K562 (cell line): ENCODE measurements around the gene EIF3M. TPM values are rescaled to one million over a fixed set of nuclear protein-coding genes. Genes with fewer than 3 reads are reported as not detected.

ENCODE experiments used
- ATAC-seq: fragments of 200-7000 bp; cut with Tn5 transposase; 3 replicates; pipeline ENCODE4 v1.9.1; 2020; ENCODE audit warnings: moderate library complexity
- Bru-seq: library from RNA; stranded (reverse); fragments of 400-500 nt; gene quantifications from one replicate; lab custom pipeline; 2021; lab: Mats Ljungman, UMichigan
- BruChase-seq, 2 experiments: library from RNA; stranded (reverse); fragments of 400-500 nt; gene quantifications; one replicate each; lab custom pipeline; 2021; lab: Mats Ljungman, UMichigan
- BruUV-seq: library from RNA; stranded (reverse); fragments of 400-500 nt; replicated peaks from 2 replicates; lab custom pipeline; 2021; lab: Mats Ljungman, UMichigan
- CTCF ChIA-PET: fragments of 300-600 bp; formaldehyde crosslinking; extraction: SDS; loops from one replicate; lab custom pipeline; 2021; ENCODE audit warnings: low intra/inter-chr PET ratio; lab: Yijun Ruan, JAX
- POLR2A ChIA-PET: fragments of 300-600, 350-650 bp; sonication (Branson Sonifier 250); formaldehyde crosslinking; extraction: SDS; loops from one replicate; lab custom pipeline; 2021; ENCODE audit warnings: antibody characterized with exemption, inconsistent platforms; lab: Yijun Ruan, JAX
- DNase-seq, 4 experiments: peaks; one replicate each; pipeline versions ENCODE4 v3.0.0 to v3.0.0-alpha.2; 2011 to 2018; ENCODE audit warnings: low spot score in 3 of 4, mixed read lengths in 3 of 4; ENCODE audit errors: extremely low read depth in 1 of 4
- FAIRE-seq: peaks from 2 replicates; lab custom pipeline; 2011; peaks lifted over from hg19 to GRCh38; lab: Jason Lieb, UNC
- H2AFZ ChIP-seq: 2 replicates; pipeline ENCODE4 v1.6.0; 2011; ENCODE audit warnings: low read depth, low read length, control low read depth, inconsistent platforms
- H3K27ac ChIP-seq: fragments of 200-600 bp; 3 replicates; pipeline ENCODE4 v1.8.0; 2011; ENCODE audit warnings: low read depth, mild to moderate bottlenecking, control low read depth, inconsistent platforms, low read length, moderate library complexity, mixed read lengths; ENCODE audit errors: extremely low read depth
- H3K27me3 ChIP-seq, 2 experiments: fragments of 300-600 bp in 1 of 2; 2 replicates in 1 of 2; 3 replicates in 1 of 2; pipeline versions ENCODE4 v1.6.0 to v1.8.0; 2011; ENCODE audit warnings: inconsistent platforms in 2 of 2, low read length in 2 of 2, mild to moderate bottlenecking in 1 of 2, mixed read lengths in 1 of 2, moderate library complexity in 1 of 2; ENCODE audit not compliant: control insufficient read depth in 2 of 2, insufficient read depth in 2 of 2
- H3K36me3 ChIP-seq: fragments of 300-600 bp; 3 replicates; pipeline ENCODE4 v1.8.0; 2011; ENCODE audit warnings: mild to moderate bottlenecking, low read length, inconsistent platforms; ENCODE audit not compliant: control insufficient read depth, insufficient read depth
- H3K4me1 ChIP-seq, 2 experiments: fragments of 200-600 bp in 1 of 2; replicated peaks in 1 of 2; 2 replicates in 1 of 2; 3 replicates in 1 of 2; pipeline versions ENCODE4 v1.5.1 to v1.8.0; 2011; ENCODE audit warnings: inconsistent platforms in 2 of 2, low read length in 2 of 2, mild to moderate bottlenecking in 1 of 2, mixed read lengths in 1 of 2, moderate library complexity in 1 of 2; ENCODE audit not compliant: control insufficient read depth in 2 of 2, insufficient read depth in 2 of 2
- H3K4me2 ChIP-seq: 2 replicates; pipeline ENCODE4 v1.6.1; 2011; ENCODE audit warnings: low read length, control low read depth, inconsistent platforms, mixed read lengths; ENCODE audit not compliant: insufficient read depth
- H3K4me3 ChIP-seq: fragments of 200-600 bp; sonication (generic), shearing (Covaris generic); 2 replicates; pipeline ENCODE4 v1.5.1; 2016; ENCODE audit warnings: control low read depth, inconsistent platforms
- H3K79me2 ChIP-seq: fragments of 200-600 bp; 3 replicates; pipeline ENCODE4 v1.8.0; 2011; ENCODE audit warnings: low read length, inconsistent platforms; ENCODE audit not compliant: control insufficient read depth, insufficient read depth
- H3K9ac ChIP-seq, 2 experiments: 2 replicates each; pipeline versions ENCODE4 v1.6.0 to v1.6.1; 2011; ENCODE audit warnings: low read depth in 2 of 2, low read length in 2 of 2, control low read depth in 1 of 2, inconsistent platforms in 1 of 2, mild to moderate bottlenecking in 1 of 2, mixed read lengths in 1 of 2; ENCODE audit not compliant: insufficient read depth in 1 of 2
- H3K9me1 ChIP-seq: one replicate; pipeline ENCODE4 v1.6.0; 2011; ENCODE audit warnings: inconsistent platforms, mild to moderate bottlenecking, low read length, moderate library complexity; ENCODE audit not compliant: control insufficient read depth, insufficient read depth
- H3K9me3 ChIP-seq: replicated peaks from 2 replicates; pipeline ENCODE4 v1.5.1; 2011; ENCODE audit warnings: low read depth, low read length, inconsistent platforms; ENCODE audit not compliant: control insufficient read depth, insufficient read depth
- H4K20me1 ChIP-seq: replicated peaks from 2 replicates; pipeline ENCODE4 v1.6.1; 2011; ENCODE audit warnings: low read length, inconsistent platforms, mixed read lengths; ENCODE audit not compliant: control insufficient read depth, insufficient read depth
- EP400 ChIP-seq: fragments of 450-650 bp; IDR thresholded peaks from 2 replicates; pipeline ENCODE4 v1.6.1; 2017; ENCODE audit warnings: antibody characterized with exemption, mild to moderate bottlenecking, moderate library complexity
- HLTF ChIP-seq: fragments of 450-650 bp; IDR thresholded peaks from 2 replicates; pipeline ENCODE4 v1.6.1; 2016
- KDM2B ChIP-seq: fragments of 250-450 bp; sonication (Bioruptor Pico); IDR thresholded peaks from 2 replicates; pipeline ENCODE4 v1.8.0; 2021; ENCODE audit warnings: mild to moderate bottlenecking, moderate library complexity
- NFATC3 ChIP-seq: fragments of 450-650 bp; IDR thresholded peaks from 2 replicates; pipeline ENCODE4 v1.6.1; 2017; ENCODE audit warnings: mild to moderate bottlenecking
- PRPF4 ChIP-seq: fragments of 200-400 bp; formaldehyde crosslinking; IDR thresholded peaks from one replicate; pipeline ENCODE4 v1.6.1; 2017; ENCODE audit warnings: low read length, low read depth, mild to moderate bottlenecking; ENCODE audit not compliant: insufficient read depth, poor library complexity, severe bottlenecking
- SLC30A9 ChIP-seq: fragments of 250-450 bp; sonication (Bioruptor Pico); IDR thresholded peaks from 2 replicates; pipeline ENCODE4 v1.8.0; 2022; ENCODE audit warnings: mild to moderate bottlenecking, moderate library complexity
- SP2 ChIP-seq: IDR thresholded peaks from 2 replicates; pipeline ENCODE4 v1.6.1; 2011; ENCODE audit warnings: mild to moderate bottlenecking, low read depth, low read length, moderate library complexity; ENCODE audit not compliant: poor library complexity, severe bottlenecking; ENCODE audit errors: extremely low read depth
- ZNF3 ChIP-seq: fragments of 250-450 bp; sonication (Bioruptor Pico); IDR thresholded peaks from 2 replicates; pipeline ENCODE4 v1.5.0; 2021; ENCODE audit warnings: mild to moderate bottlenecking, moderate library complexity
- WGBS: fragments of 100-300 bp; shearing (Covaris generic); methylation state at CpG from one replicate; pipeline ENCODE4 v1.1.6; 2016; ENCODE audit warnings: low coverage, mixed read lengths; ENCODE audit not compliant: insufficient coverage; ENCODE audit errors: missing lambda C conversion rate; 5-methylcytosine and 5-hydroxymethylcytosine counted together
- in situ Hi-C: fragments of 300-500 bp; cut with MboI; formaldehyde crosslinking; loops from 4 replicates; pipeline ENCODE4 v1.15.0; 2018; ENCODE audit warnings: inconsistent platforms, mixed read lengths
- intact Hi-C: fragments of 100-400 bp; cut with micrococcal nuclease; formaldehyde crosslinking; loops from 2 replicates; pipeline ENCODE4 v1.14.2; 2022
- long read RNA-seq, 3 experiments: library from polyadenylated mRNA in 2 of 3; library from RNA in 1 of 3; unstranded in 2 of 3; stranded (forward) in 1 of 3; transcript quantifications; one replicate each; pipeline ENCODE4 v2.0.0, GENCODE V29; 2019 to 2022
- polyA minus RNA-seq, 3 experiments: library from RNA; depleted of rRNA, polyadenylated mRNA; stranded (reverse); fragments of >200 nt; gene quantifications; 2 replicates each; pipeline ENCODE4 v1.2.3, GENCODE V29; 2011
- polyA plus RNA-seq, 8 experiments: library from polyadenylated mRNA; depleted of rRNA in 4 of 8; stranded (reverse) in 5 of 8; unstranded in 3 of 8; fragments of >200 nt; fragmentation: Nextera tagmentation in 2 of 8; fragmentation: Illumina TruSeq in 1 of 8; extraction: Ambion mirVana in 2 of 8; extraction: Trizol in 1 of 8; gene quantifications; 2 replicates each; pipeline versions ENCODE4 v1.2.1 to v1.2.3, GENCODE V29; 2011 to 2014; ENCODE audit warnings: inconsistent platforms in 1 of 8, missing spikeins in 1 of 8
- total RNA-seq, 7 experiments: library from RNA; depleted of rRNA in 6 of 7; stranded (reverse); fragments of >200 nt in 6 of 7; fragmentation: Illumina TruSeq in 2 of 7; extraction: Trizol in 2 of 7; gene quantifications; 2 replicates each; pipeline versions ENCODE4 v1.2.1 to v1.2.3, GENCODE V29; 2011 to 2021; ENCODE audit warnings: low replicate concordance in 1 of 7
- TF ChIP-seq, protein P1 (sequence below): fragments of 450-650 bp; formaldehyde crosslinking; IDR thresholded peaks from 2 replicates; pipeline ENCODE4 v1.4.0; 2020; ENCODE audit warnings: mild to moderate bottlenecking, moderate library complexity
- TF ChIP-seq, protein P2 (sequence below), 2 experiments: IDR thresholded peaks in 1 of 2; conservative IDR thresholded peaks in 1 of 2; 2 replicates each; pipeline ENCODE4 v1.6.1; 2016; ENCODE audit warnings: low read depth in 2 of 2, mild to moderate bottlenecking in 1 of 2, missing compliant biosample characterization in 1 of 2, missing genetic modification characterization in 1 of 2, moderate library complexity in 1 of 2

EIF3M gene
- total RNA-seq (2011; cell fraction: chromatin; rRNA removed; ENCODE audit: low replicate concordance) = 143 and 240 TPM in 2 replicates
- total RNA-seq (2011; cell fraction: nucleolus; rRNA removed) = 61.9 and 64.3 TPM in 2 replicates
- total RNA-seq (2011; cell fraction: nucleoplasm; rRNA removed) = 147 and 194 TPM in 2 replicates
- total RNA-seq (2014; rRNA removed) (685 and 767 TPM in 2 replicates), total RNA-seq (2014; rRNA removed; fragmentation: Illumina TruSeq; extraction: Trizol) (1,008 and 1,115 TPM in 2 replicates), total RNA-seq (2015; rRNA removed; fragmentation: Illumina TruSeq; extraction: Trizol) (816 and 886 TPM in 2 replicates), total RNA-seq (2021) (602 and 621 TPM in 2 replicates), polyA plus RNA-seq (2011; rRNA removed) (784 and 1,058 TPM in 2 replicates), polyA plus RNA-seq (2014; fragmentation: Illumina TruSeq; extraction: Trizol) (1,041 and 1,279 TPM in 2 replicates), polyA plus RNA-seq (2014; fragmentation: Nextera tagmentation; extraction: Ambion mirVana) (1,000 to 10,000 TPM; 1,793 to 2,015 TPM), polyA plus RNA-seq (2014; rRNA removed) (920 and 1,225 TPM in 2 replicates), polyA minus RNA-seq (2011; rRNA and poly(A)+ RNA removed) (817 and 852 TPM in 2 replicates), Bru-seq, nascent RNA (percentile 98 among the genes with signal in this experiment), BruChase-seq, experiment 1, labeled RNA remaining after a 2-hour chase (percentile 98 among the genes with signal in this experiment), BruChase-seq, experiment 2, labeled RNA remaining after a 6-hour chase (percentile 98 among the genes with signal in this experiment)
- 242 and 538 TPM in 2 replicates for polyA plus RNA-seq (2011; cell fraction: cytosol; rRNA removed)
- polyA plus RNA-seq (2011; cell fraction: nucleus; rRNA removed) = 246 and 388 TPM in 2 replicates
- polyA plus RNA-seq (2012) = 814 and 865 TPM in 2 replicates
- 219 and 325 TPM in 2 replicates for polyA minus RNA-seq (2011; cell fraction: cytosol; rRNA and poly(A)+ RNA removed)
- polyA minus RNA-seq (2011; cell fraction: nucleus; rRNA and poly(A)+ RNA removed) = 56.5 and 107 TPM in 2 replicates
- long read RNA-seq, experiment 1, full-length matches to known transcripts = 900 of 1,247 reads
- long read RNA-seq, experiment 1, partial matches to known transcripts = 249 of 1,247 reads
- long read RNA-seq, experiment 1, other reads (novel, unspliced or antisense) = 98 of 1,247 reads
- long read RNA-seq, experiment 2, full-length matches to known transcripts = 450 of 631 reads
- long read RNA-seq, experiment 2, partial matches to known transcripts = 124 of 631 reads
- long read RNA-seq, experiment 2, other reads (novel, unspliced or antisense) = 57 of 631 reads
- long read RNA-seq, experiment 3, full-length matches to known transcripts = 654 of 741 reads
- long read RNA-seq, experiment 3, partial matches to known transcripts = 24 of 741 reads
- long read RNA-seq, experiment 3, other reads (novel, unspliced or antisense) = 63 of 741 reads

DNA sequence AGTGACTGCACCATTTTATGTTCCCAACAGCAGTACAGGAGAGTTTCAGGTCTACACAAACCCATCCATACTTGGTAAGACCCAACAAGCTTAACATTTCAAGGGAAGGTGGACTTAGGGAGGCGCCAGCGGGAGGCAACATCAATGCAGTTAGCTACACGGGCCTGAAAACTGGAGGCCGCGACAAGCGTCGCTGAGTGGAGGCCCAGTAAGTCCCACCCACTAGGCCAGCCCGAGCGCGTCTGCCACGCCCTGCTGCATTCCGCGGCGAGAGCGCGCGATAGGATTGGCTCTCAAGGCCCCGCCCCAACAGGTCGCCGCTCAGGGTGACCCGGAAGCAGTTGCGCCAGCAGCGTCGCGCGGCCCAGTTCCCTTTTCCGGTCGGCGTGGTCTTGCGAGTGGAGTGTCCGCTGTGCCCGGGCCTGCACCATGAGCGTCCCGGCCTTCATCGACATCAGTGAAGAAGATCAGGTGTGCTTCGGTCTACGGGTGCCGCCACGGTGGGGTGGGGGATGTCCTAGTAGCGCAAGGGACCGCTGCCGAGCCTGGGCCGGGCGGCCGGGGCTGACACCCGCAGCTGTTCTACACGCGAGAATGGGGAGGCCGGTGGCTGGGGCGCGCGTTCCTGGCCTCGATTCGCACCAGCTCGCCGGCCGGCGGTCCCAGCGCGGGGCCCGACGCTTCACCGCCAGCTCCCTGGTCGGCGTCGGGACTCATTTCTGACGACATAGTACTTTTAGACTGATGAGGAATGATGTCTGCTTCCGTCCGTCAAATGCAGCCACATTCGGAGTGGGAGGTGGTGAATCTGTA, at the start of gene EIF3M:
TSS of gene EIF3M (plus strand) at position 373 of the 813 bp plus-strand sequence. CDS start at position 430, 57 bp downstream.
- Histone ChIP-seq H3K27ac (peak within 1 kb of the TSS; percentile 87), H4K20me1 (peaks cover 26% of the 10 kb centered on the region), H3K4me1 (peaks cover 0 to 14% of the 10 kb centered on the region in 2 experiments; a peak in 4 of 5 replicates), H3K4me3 (peak within 1 kb of the TSS; percentile 98), H3K9ac (peak within 1 kb of the TSS; percentile 85 to 99), H3K9me1 (no peaks in the 10 kb centered on the region), H3K27me3 (no peaks in the 10 kb centered on the region), H3K79me2 (peaks cover 55% of the 10 kb centered on the region), H3K36me3 (peaks cover 33% of the 10 kb centered on the region), H3K4me2 (peak within 1 kb of the TSS; percentile 99), H3K9me3 (no peaks in the 10 kb centered on the region), H2AFZ (peak within 1 kb of the TSS; percentile 99)
- WGBS = under 1% methylated on average over 68 of the region's 70 CpGs
- FAIRE-seq (peak; percentile 96), ATAC-seq (peak; percentile 97), DNase-seq (peak; percentile 93 to 99 (median 94))
- CTCF ChIA-PET = no interaction called here
- in situ Hi-C loops = loop anchor here (10.0 kb wide), 1 partner anchor 199 kb away; no protein-coding TSS in a partner anchor
- intact Hi-C loops = loop anchor here (2.0 to 5.0 kb wide), 2 partner anchors 53 to 151 kb away; no protein-coding TSS in a partner anchor
- BruUV-seq = no TSS peak
- POLR2A ChIA-PET = interaction anchor here (0.6 to 2.3 kb wide), 12 partner anchors 9 to 328 kb away, joined by 3 to 12 read pairs (median 4); no protein-coding TSS in a partner anchor
- no peak for TF ChIP-seq ZNF3
- TF ChIP-seq PRPF4 = peak; percentile 64
- no peak for TF ChIP-seq SLC30A9 (CRISPR knock-in tag)
- TF ChIP-seq NFATC3 = no peak
- TF ChIP-seq SP2 = no peak
- TF ChIP-seq, protein P1, sequence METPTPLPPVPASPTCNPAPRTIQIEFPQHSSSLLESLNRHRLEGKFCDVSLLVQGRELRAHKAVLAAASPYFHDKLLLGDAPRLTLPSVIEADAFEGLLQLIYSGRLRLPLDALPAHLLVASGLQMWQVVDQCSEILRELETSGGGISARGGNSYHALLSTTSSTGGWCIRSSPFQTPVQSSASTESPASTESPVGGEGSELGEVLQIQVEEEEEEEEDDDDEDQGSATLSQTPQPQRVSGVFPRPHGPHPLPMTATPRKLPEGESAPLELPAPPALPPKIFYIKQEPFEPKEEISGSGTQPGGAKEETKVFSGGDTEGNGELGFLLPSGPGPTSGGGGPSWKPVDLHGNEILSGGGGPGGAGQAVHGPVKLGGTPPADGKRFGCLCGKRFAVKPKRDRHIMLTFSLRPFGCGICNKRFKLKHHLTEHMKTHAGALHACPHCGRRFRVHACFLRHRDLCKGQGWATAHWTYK = peak; percentile 22; the same call in 1 of the 2 replicates
- TF ChIP-seq KDM2B = peak; percentile 57; the same call in 1 of the 2 replicates
- TF ChIP-seq HLTF = no peak
- TF ChIP-seq EP400 = peak; percentile 98
- TF ChIP-seq, protein P2, sequence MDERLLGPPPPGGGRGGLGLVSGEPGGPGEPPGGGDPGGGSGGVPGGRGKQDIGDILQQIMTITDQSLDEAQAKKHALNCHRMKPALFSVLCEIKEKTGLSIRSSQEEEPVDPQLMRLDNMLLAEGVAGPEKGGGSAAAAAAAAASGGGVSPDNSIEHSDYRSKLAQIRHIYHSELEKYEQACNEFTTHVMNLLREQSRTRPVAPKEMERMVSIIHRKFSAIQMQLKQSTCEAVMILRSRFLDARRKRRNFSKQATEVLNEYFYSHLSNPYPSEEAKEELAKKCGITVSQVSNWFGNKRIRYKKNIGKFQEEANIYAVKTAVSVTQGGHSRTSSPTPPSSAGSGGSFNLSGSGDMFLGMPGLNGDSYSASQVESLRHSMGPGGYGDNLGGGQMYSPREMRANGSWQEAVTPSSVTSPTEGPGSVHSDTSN (CRISPR knock-in tag; IDR thresholded peaks at IDR 0.05; ENCODE audit: low read depth) = no peak
- TF ChIP-seq, protein P2 (tag; conservative IDR thresholded peaks at IDR 0.05; ENCODE audit: low read depth) = no peak
